ENCODE data around the gene ANKRD11. TPM values are rescaled to one million over a fixed set of nuclear protein-coding genes. Genes with fewer than 3 reads are reported as not detected.

Gene ANKRD11
- total RNA-seq, 1 experiment from 2014 or later = 266 TPM

DNA sequence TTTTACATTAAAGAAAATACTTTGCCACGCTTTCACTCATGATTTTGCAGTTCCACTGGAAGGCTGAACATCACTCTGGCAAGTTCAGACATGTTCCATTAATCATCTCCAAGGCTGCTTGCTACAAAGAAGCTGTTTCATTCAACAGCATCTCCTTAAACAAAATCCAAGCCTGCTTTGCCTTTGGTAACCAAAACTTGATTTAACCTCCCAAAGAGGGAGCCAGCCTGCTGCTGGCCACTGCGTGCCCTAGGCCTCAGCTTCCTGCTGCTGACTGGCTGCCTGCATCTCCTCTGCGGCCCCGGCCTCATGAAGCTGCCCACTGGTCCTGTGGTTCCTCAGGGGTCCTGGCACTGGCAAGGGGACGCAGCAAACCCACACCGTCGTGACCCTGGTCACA is 31.8 kb downstream of the ANKRD11 start:
- TF ChIP-seq SP1 (IDR thresholded peaks at IDR 0.05; ENCODE audit: low read depth) (no peak), TCF7L2 (IDR thresholded peaks at IDR 0.05; ENCODE audit: borderline replicate concordance, extremely low read depth, insufficient read depth, insufficient read length) (no peak), CBX3 (IDR thresholded peaks at IDR 0.05; ENCODE audit: low read depth) (no peak), MAX (IDR thresholded peaks at IDR 0.05) (no peak), EZH2 (IDR thresholded peaks at IDR 0.05) (no peak), YY1 (IDR thresholded peaks at IDR 0.05; ENCODE audit: extremely low read depth, insufficient replicate concordance, low read depth, low read length) (no peak), FOSL1 (IDR thresholded peaks at IDR 0.05; ENCODE audit: low read depth) (no peak), POLR2AphosphoS5 (IDR thresholded peaks at IDR 0.05; ENCODE audit: low read depth, low read length) (no peak), ATF3 (IDR thresholded peaks at IDR 0.05) (no peak), SRF (IDR thresholded peaks at IDR 0.05; ENCODE audit: low read depth) (no peak), CEBPB (IDR thresholded peaks at IDR 0.05; ENCODE audit: low read depth) (no peak), JUND (IDR thresholded peaks at IDR 0.05) (no peak), ZNF274 (IDR thresholded peaks at IDR 0.05; ENCODE audit: low read depth, low read length) (no peak), POLR2A (IDR thresholded peaks at IDR 0.05; ENCODE audit: borderline replicate concordance, extremely low read depth, insufficient read depth, insufficient read length) (no peak), REST (IDR thresholded peaks at IDR 0.05; ENCODE audit: low read depth) (no peak), ELF1 (IDR thresholded peaks at IDR 0.05; ENCODE audit: borderline replicate concordance, low read depth) (no peak), ZFX (IDR thresholded peaks at IDR 0.05) (no peak)
- BruUV-seq (replicated peaks) = no TSS peak
- DNase-seq (ENCODE audit: low read depth, low spot score) (no peak), ATAC-seq (no peak)
- H3K9me3 ChIP-seq (ENCODE audit: control insufficient read depth in 1 of 2, insufficient read depth in 1 of 2, low read depth in 1 of 2, low read length in 2 of 2) = no peaks in the 10 kb centered on the region
- H3K27me3 ChIP-seq (ENCODE audit: insufficient read depth, low read length) = no peaks in the 10 kb centered on the region
- H3K4me3 ChIP-seq (replicated peaks in 1 of 2; ENCODE audit: low read depth in 1 of 2, low read length in 2 of 2) = no peak overlapping the region
- peaks cover 86% of the 10 kb centered on the region for H3K79me2 ChIP-seq (ENCODE audit: insufficient read depth, low read length)
- H3K4me2 ChIP-seq (ENCODE audit: low read length) = 0 out of 2 replicates have a peak overlapping the region, but pooled peaks have one; percentile 3
- H2AFZ ChIP-seq (ENCODE audit: low read depth, low read length, poor library complexity, severe bottlenecking) = no peak overlapping the region
- peak overlapping the region; percentile 73 for H3K27ac ChIP-seq (ENCODE audit: low read depth, low read length)
- H4K20me1 ChIP-seq (ENCODE audit: insufficient read depth) = peaks cover 42% of the 10 kb centered on the region; the same call in 1 of the 2 replicates
- POLR2A ChIA-PET = interaction anchor here (1.1 kb wide), 1 partner anchor 38 kb away, joined by 3 read pairs; no protein-coding TSS in a partner anchor
- RAD21 ChIA-PET (ENCODE audit: low non-redundant PET in 1 of 2, low total read pairs in 2 of 2, uncharacterized antibody in 2 of 2, unreplicated experiment in 2 of 2) = no interaction called here
- CTCF ChIA-PET = no interaction called here
- no peaks in the 10 kb centered on the region for H3K9me2 ChIP-seq (ENCODE audit: insufficient read depth)
- no peaks in the 10 kb centered on the region for H3K36me3 ChIP-seq (ENCODE audit: control insufficient read depth in 1 of 2, insufficient read depth in 2 of 2, low read length in 2 of 2)
- intact Hi-C loops (cut with micrococcal nuclease) = no loop called here
- peaks cover 13 to 34% of the 10 kb centered on the region in 2 experiments for H3K4me1 ChIP-seq (ENCODE audit: control insufficient read depth in 1 of 2, insufficient read depth in 2 of 2, low read length in 2 of 2)
- H3K9ac ChIP-seq (ENCODE audit: low read length) = no peak overlapping the region

All from HCT116 (cell line).